NCI-H524 treated with DMSO at 0.1 percent for 48 hours (cell line): ENCODE measurements around the gene DAZ1.
"Not testable (repeated sequence)": the region's sequence is repeated elsewhere in the genome, so short reads cannot be mapped to it uniquely, and the experiment has no call there.

Source experiments
- DNase-seq: peaks from one replicate; lab custom pipeline; 2025; lab: John Stamatoyannopoulos, UW

The DAZ1 gene, protein sequence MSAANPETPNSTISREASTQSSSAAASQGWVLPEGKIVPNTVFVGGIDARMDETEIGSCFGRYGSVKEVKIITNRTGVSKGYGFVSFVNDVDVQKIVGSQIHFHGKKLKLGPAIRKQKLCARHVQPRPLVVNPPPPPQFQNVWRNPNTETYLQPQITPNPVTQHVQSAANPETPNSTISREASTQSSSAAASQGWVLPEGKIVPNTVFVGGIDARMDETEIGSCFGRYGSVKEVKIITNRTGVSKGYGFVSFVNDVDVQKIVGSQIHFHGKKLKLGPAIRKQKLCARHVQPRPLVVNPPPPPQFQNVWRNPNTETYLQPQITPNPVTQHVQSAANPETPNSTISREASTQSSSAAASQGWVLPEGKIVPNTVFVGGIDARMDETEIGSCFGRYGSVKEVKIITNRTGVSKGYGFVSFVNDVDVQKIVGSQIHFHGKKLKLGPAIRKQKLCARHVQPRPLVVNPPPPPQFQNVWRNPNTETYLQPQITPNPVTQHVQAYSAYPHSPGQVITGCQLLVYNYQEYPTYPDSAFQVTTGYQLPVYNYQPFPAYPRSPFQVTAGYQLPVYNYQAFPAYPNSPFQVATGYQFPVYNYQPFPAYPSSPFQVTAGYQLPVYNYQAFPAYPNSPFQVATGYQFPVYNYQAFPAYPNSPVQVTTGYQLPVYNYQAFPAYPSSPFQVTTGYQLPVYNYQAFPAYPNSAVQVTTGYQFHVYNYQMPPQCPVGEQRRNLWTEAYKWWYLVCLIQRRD

GRCh38 chrY:23198908-23199307, at the start of gene DAZ1:
DAZ1 (minus strand) TSS chrY:23199008; CDS start chrY:23198800, 208 bp downstream.
- not testable (repeated sequence) for DNase-seq

- not testable (repeated sequence) for DNase-seq
These were observed 20.4 kb upstream of the DAZ1 start, which contains the start of gene DAZ2 for GRCh38 chrY:23219233-23219632. DAZ2 (plus strand) TSS chrY:23219533; CDS start chrY:23219741, 208 bp downstream.

- not testable (repeated sequence) for DNase-seq
These were observed 11.9 kb upstream of the DAZ1 start for GRCh38 chrY:23210681-23211080.

GRCh38 chrY:23209802-23210495, 11.1 kb upstream of the DAZ1 start:
- DNase-seq: not testable (repeated sequence)

- DNase-seq: not testable (repeated sequence)
These were observed 8.6 kb upstream of the DAZ1 start for GRCh38 chrY:23207455-23207854.
